Neuron (in vitro differentiated cells): ENCODE measurements around the gene GINS3.

ENCODE experiments used
- H2AFZ ChIP-seq: one replicate; pipeline ENCODE4 v1.6.1; 2013; ENCODE audit warnings: low read depth, mild to moderate bottlenecking, inconsistent platforms, low read length, moderate library complexity
- H3K27me3 ChIP-seq: one replicate; pipeline ENCODE4 v1.6.1; 2013; ENCODE audit warnings: low read length; ENCODE audit not compliant: insufficient read depth
- H3K36me3 ChIP-seq: one replicate; pipeline ENCODE4 v1.6.1; 2013; ENCODE audit warnings: low read length; ENCODE audit not compliant: insufficient read depth
- H3K4me1 ChIP-seq: one replicate; pipeline ENCODE4 v1.6.1; 2013; ENCODE audit warnings: low read length; ENCODE audit not compliant: insufficient read depth
- H3K4me3 ChIP-seq: 2 replicates; pipeline ENCODE4 v1.5.1; 2013; ENCODE audit warnings: mild to moderate bottlenecking, low read length, moderate library complexity
- H3K9me3 ChIP-seq: one replicate; pipeline ENCODE4 v1.6.1; 2013; ENCODE audit warnings: low read length

GINS3 gene

GRCh38 chr16:58392215-58393137 lies at the start of gene GINS3:
Gene GINS3 (plus strand): TSS chr16:58392471. CDS start chr16:58392602, 131 bp downstream.
- H3K9me3 ChIP-seq: peaks cover 2% of the 10 kb centered on the region
- H3K4me3 ChIP-seq: peak within 1 kb of the TSS; percentile 89
- no peaks in the 10 kb centered on the region for H3K36me3 ChIP-seq

GRCh38 chr16:58343562-58343961 lies 48.7 kb upstream of the GINS3 start:
- Histone ChIP-seq H3K4me1 (no peaks in the 10 kb centered on the region), H3K36me3 (no peaks in the 10 kb centered on the region), H3K4me3 (no peak overlapping the region), H3K9me3 (no peaks in the 10 kb centered on the region), H2AFZ (no peak overlapping the region), H3K27me3 (peaks cover 12% of the 10 kb centered on the region)

More at GRCh38 chr16:58392215-58393137, at the start of gene GINS3:
- Histone ChIP-seq H3K27me3 (peaks cover 5% of the 10 kb centered on the region), H3K4me1 (peaks cover 2% of the 10 kb centered on the region), H2AFZ (peak within 1 kb of the TSS; percentile 89)

GRCh38 chr16:58345574-58346354 lies 46.5 kb upstream of the GINS3 start:
- no peaks in the 10 kb centered on the region for H3K4me1 ChIP-seq
- no peaks in the 10 kb centered on the region for H3K36me3 ChIP-seq
- no peaks in the 10 kb centered on the region for H3K9me3 ChIP-seq
- H3K4me3 ChIP-seq: no peak overlapping the region
- no peak overlapping the region for H2AFZ ChIP-seq
- H3K27me3 ChIP-seq: peaks cover 18% of the 10 kb centered on the region

GRCh38 chr16:58346831-58347371 lies 45.4 kb upstream of the GINS3 start:
- H3K4me1 ChIP-seq: no peaks in the 10 kb centered on the region
- H3K36me3 ChIP-seq: no peaks in the 10 kb centered on the region
- peaks cover 18% of the 10 kb centered on the region for H3K27me3 ChIP-seq
- no peak overlapping the region for H2AFZ ChIP-seq
- no peaks in the 10 kb centered on the region for H3K9me3 ChIP-seq
- H3K4me3 ChIP-seq: no peak overlapping the region

- no peak overlapping the region for H3K4me3 ChIP-seq
Observed at GRCh38 chr16:58348986-58349385, 43.3 kb upstream of the GINS3 start.

GRCh38 chr16:58352690-58353089 lies 39.6 kb upstream of the GINS3 start:
- Histone ChIP-seq H3K4me3 (no peak overlapping the region), H2AFZ (no peak overlapping the region), H3K9me3 (no peaks in the 10 kb centered on the region), H3K36me3 (no peaks in the 10 kb centered on the region), H3K27me3 (peaks cover 6% of the 10 kb centered on the region), H3K4me1 (no peaks in the 10 kb centered on the region)

More at GRCh38 chr16:58348986-58349385, 43.3 kb upstream of the GINS3 start:
- H2AFZ ChIP-seq: no peak overlapping the region
- no peaks in the 10 kb centered on the region for H3K4me1 ChIP-seq
- no peaks in the 10 kb centered on the region for H3K36me3 ChIP-seq
- peaks cover 14% of the 10 kb centered on the region for H3K27me3 ChIP-seq
- no peaks in the 10 kb centered on the region for H3K9me3 ChIP-seq

- Histone ChIP-seq H3K9me3 (no peaks in the 10 kb centered on the region), H3K27me3 (no peaks in the 10 kb centered on the region), H2AFZ (no peak overlapping the region), H3K36me3 (no peaks in the 10 kb centered on the region), H3K4me3 (no peak overlapping the region), H3K4me1 (no peaks in the 10 kb centered on the region)
Observed at GRCh38 chr16:58360041-58360634, 32.1 kb upstream of the GINS3 start.

GRCh38 chr16:58361726-58362125 lies 30.5 kb upstream of the GINS3 start:
- no peaks in the 10 kb centered on the region for H3K36me3 ChIP-seq
- H2AFZ ChIP-seq: no peak overlapping the region

GRCh38 chr16:58363746-58364393 lies 28.4 kb upstream of the GINS3 start:
- no peaks in the 10 kb centered on the region for H3K9me3 ChIP-seq
- no peaks in the 10 kb centered on the region for H3K36me3 ChIP-seq
- no peak overlapping the region for H3K4me3 ChIP-seq
- no peaks in the 10 kb centered on the region for H3K4me1 ChIP-seq
- H2AFZ ChIP-seq: no peak overlapping the region
- peaks cover 6% of the 10 kb centered on the region for H3K27me3 ChIP-seq

More at GRCh38 chr16:58361726-58362125, 30.5 kb upstream of the GINS3 start:
- Histone ChIP-seq H3K9me3 (no peaks in the 10 kb centered on the region), H3K4me1 (no peaks in the 10 kb centered on the region), H3K27me3 (no peaks in the 10 kb centered on the region), H3K4me3 (no peak overlapping the region)

- Histone ChIP-seq H3K27me3 (peaks cover 8% of the 10 kb centered on the region), H3K4me1 (no peaks in the 10 kb centered on the region), H3K36me3 (no peaks in the 10 kb centered on the region), H2AFZ (no peak overlapping the region), H3K9me3 (no peaks in the 10 kb centered on the region), H3K4me3 (no peak overlapping the region)
Observed at GRCh38 chr16:58365623-58366022, 26.6 kb upstream of the GINS3 start.

GRCh38 chr16:58366247-58367031 lies 25.8 kb upstream of the GINS3 start:
- no peak overlapping the region for H2AFZ ChIP-seq
- H3K9me3 ChIP-seq: no peaks in the 10 kb centered on the region
- H3K27me3 ChIP-seq: peaks cover 8% of the 10 kb centered on the region
- no peaks in the 10 kb centered on the region for H3K4me1 ChIP-seq
- no peaks in the 10 kb centered on the region for H3K36me3 ChIP-seq
- no peak overlapping the region for H3K4me3 ChIP-seq

GRCh38 chr16:58367252-58367651 lies 25.0 kb upstream of the GINS3 start:
- H2AFZ ChIP-seq: no peak overlapping the region
- no peaks in the 10 kb centered on the region for H3K36me3 ChIP-seq
- no peaks in the 10 kb centered on the region for H3K9me3 ChIP-seq
- H3K4me1 ChIP-seq: no peaks in the 10 kb centered on the region
- peaks cover 8% of the 10 kb centered on the region for H3K27me3 ChIP-seq
- no peak overlapping the region for H3K4me3 ChIP-seq
